HG02884 (cell line): ENCODE measurements around the gene TFIP11.

ENCODE experiments used
- ATAC-seq: cut with Tn5 transposase; IDR thresholded peaks from one replicate; pipeline ENCODE4 v1.9.1; 2021; ENCODE audit warnings: mild to moderate bottlenecking, moderate library complexity; ENCODE audit not compliant: unreplicated experiment

Gene TFIP11

DNA sequence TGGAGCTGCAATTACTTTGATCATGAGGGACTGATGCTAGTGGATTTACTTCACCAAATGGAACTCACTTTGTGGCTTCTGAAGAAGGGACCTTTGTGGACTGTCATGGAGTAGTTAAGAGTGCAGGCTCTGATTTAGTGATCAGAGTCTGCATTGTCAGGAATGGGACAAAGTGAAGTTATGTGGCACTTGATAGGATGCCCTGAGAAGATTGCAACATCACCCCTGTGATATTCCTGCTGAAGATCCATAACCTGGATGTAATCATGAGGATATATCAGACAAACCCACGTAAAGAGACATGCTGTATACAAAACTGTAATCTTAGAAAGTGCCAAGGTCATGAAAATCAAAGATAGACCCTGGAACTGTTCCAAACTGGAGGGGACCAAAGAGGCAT lies 1.6 kb upstream of the TFIP11 start:
- no peak for ATAC-seq

DNA sequence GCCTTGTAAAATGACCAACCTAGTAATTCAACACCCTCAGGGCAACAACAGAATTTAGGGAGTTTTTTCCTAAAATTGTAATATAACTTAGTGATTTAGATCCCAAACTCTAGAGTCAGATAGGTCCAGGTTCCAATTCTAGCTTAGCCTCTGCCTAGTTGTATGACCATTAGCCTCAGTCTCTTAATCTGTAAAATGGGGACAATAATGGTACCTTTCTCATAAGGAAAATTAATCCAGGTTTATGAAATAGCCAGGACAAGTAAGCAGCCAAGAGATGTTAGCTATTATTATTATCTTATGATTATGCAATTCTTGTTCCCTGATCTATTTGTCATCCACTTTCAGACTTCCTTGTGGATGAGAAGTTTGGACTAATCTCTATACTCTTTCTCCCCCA lies 4.1 kb downstream of the TFIP11 start:
- ATAC-seq: no peak

DNA sequence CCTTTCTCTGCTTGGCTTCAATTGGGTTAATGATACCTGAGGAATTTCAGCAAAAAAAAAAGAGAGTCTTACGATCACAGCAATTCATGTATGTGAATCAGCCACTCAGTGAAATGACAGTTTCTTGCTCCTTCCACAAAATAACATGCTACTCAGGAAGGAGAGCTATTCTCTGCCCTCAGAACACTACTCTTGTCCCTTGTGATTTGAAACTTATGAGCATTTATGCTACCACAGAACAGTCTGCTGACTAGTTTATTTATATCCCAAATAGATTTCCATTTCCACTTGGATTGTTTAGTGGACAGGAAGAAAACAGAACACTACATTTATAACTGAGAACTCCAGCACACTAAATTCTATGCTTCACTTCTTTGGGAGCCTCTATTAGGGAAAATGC lies 8.5 kb downstream of the TFIP11 start:
- ATAC-seq: no peak

DNA sequence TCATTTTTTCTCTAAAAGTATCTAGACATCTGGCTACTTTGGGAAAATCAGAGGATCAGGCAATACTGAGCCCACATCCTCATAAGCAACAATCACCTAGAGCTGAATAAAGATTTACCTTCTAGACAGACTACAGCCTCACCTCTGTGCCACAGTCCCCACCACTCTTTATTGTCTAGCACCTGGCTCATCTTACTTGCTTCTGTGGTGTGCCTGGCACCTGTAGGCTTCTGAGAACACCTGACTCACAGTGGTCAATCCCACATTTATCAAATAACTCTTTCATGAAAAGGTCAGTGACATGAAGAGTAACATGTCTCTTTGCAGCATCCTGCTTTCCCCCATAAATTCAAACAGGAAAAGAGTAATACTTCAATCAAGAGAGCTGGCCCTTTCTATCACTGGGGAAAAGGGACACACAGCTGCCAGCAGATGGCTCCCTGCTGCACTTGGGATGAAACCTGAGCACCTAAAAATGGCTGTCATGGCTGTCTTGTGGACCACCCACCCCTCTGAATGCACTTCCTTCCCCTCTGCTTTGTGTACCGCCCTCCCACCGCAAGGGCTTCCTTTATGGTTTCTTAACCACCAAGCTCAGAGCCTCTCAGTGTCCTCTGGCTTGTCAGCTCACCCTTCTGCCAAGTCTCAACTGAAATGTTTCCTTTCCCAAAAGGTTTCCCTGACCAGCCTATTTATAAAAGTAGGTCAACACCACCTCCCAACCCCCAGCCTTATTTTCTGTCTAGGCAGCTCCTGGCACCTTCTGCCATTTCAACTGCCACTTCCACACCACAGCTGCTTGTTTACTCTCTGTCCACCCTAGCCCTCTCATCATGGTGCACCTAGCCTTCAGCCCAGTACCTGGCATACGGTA lies 9.3 kb downstream of the TFIP11 start:
- ATAC-seq: no peak

DNA sequence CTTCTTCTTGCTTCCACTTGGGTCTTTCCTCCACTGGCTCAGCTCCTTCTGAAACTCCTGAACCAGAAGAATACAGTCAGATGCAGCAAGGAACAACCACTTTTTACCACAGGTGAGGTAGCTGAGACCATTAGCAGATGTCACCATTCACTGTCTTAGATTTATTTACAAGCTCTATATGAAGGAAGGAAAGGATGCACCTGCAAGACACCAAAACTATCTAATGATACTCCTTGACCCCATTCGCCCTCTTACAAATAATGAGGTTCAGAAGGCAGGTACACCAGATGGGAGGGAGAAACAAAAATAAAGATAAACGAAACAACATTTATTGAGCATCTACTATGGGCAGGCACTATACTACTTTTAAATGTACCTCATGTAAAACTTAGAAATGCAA lies 10.3 kb downstream of the TFIP11 start:
- ATAC-seq: no peak

DNA sequence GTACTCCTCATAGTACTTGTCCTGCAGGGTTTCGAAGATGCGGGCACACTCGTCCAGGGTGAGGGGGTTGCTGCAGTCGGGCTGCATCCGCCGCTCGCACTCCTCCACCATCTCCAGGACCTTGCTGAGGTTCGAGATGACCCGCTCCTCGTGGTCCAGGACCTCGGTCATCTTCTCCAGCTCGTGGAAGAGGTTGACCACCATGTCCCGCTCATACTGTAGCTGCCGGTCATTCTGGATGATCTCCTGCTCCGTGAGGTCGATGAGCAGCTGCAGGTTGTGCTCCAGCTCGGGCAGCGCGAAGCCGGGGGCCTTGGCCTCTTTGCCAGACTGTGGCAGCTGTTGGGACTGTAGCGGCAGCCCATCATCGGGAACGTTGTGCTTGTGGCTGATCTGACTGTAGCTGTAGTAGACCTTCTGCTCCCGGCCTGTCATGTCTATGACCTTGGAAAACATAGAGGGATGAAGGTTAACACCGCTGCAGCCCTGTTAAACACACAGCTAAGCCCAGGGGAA lies 13.0 kb downstream of the TFIP11 start:
- no peak for ATAC-seq

DNA sequence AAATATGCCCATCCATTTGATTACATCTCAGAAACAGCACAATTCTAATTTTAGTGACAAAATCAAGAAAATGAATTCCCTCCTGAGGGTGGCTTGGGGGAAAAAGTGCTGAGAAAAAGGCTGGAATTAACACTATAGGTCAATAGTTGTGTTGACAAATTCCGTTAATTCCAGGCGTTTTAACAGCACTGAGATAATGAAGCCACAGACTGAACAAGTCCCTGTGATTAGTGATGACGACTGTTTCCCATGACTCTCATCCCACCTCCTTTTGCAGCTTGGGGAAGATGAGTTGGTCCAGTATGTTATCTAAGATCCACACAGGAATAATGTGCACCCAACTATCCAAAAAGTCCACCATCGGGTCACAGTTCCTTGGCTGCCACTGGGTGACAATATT lies 15.8 kb downstream of the TFIP11 start:
- no peak for ATAC-seq

DNA sequence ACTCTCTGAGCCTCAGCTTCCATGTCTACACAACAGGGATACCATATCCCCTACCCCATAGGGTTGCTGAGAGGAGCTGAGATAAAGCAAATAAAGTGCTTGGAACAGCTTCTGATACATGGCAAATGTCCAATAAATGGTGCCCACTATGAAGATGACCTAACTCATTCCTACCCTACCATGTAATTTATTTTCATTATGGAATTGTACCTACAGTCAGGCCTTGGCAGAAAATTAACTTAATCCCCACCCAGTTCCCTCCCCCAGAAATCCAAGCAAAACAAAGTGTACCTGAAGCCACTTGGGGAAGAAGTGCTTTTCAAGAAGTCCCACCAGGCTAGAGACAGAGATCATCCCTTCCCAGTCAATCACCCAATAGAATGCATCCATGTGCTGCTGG lies 17.8 kb downstream of the TFIP11 start:
- no peak for ATAC-seq

DNA sequence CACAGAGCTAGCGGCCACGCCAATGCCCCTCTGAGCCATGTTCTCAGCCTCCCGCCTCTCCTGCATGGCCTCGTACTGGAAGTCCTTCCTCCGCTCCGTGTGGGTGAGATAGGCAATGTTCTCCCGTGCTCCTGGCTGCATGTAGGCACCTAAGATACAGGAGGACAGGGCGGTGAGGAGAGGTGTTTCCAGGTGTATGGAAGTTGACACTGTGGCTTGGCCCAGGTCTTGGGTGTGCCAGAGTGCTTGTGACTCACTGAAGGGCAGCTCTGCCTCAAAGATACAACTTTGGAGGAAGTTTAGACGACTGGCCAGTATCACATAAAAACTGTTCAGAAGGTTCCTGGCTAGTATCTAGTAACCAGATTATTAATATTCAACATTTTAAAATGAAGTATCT lies 20.1 kb downstream of the TFIP11 start:
- ATAC-seq: no peak

DNA sequence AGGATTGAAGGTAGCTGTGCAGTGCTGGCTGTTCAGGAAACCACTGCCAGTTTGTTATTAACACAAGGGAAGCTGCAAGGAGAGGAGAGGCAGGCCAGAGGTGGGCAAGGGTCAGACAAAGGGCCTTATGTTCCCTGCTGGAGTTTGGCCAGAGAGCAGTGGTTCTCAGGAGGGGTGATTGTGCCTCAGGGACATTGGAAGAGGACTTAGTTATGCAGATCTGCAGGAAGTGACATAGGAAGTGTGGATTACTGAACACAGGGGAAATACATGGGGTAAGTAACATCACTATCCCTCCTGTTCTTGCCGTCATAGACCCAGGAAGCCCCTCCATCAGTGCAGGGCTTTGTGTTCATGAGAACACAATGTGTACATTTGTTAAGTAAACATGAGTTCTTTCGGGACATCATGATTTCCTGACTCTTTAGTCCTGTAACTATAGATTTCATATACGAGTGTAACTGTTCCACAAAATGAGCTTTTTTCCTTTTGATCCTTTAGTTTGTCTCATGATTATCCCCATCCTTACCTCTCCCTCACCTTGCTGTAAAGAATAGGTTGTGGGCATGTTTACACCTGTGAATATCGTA lies 22.7 kb downstream of the TFIP11 start:
- no peak for ATAC-seq

DNA sequence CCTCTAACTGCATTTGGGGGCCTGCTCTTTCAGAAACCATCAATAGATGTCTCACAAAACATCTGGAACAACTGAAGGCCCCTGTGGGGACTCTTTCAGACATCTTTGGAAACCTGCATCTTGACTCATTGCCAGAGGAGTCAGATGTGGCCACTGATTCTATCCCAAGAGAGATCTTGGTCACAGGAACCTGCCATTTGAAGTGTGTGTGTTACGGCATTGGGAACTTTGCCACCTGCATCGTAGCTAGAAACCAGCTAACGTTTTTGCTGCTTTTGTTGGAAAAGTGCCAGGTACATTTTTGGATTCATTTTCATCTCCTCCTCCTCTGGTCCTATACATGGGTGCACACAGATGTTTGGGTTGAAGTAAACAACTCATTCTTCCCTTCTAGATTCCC lies 24.3 kb downstream of the TFIP11 start:
- ATAC-seq: no peak

DNA sequence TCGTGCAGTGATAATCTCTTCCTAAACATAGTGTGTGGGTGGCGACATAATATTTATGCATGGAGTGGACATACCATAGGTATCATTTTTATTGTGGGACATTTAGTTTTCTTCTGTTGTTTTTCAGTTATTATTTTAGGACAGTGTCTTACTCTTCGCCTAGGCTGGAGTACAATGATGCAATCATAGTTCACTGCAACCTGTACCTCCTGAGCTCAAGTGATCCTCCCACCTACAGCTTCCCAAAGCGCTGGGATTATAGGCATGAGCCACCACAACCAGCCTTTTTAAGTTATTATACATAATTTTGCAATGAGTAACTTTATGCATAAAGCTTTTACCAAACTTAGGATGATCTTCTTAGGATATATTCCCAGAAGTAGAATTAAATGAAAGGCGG lies 25.9 kb downstream of the TFIP11 start:
- no peak for ATAC-seq

DNA sequence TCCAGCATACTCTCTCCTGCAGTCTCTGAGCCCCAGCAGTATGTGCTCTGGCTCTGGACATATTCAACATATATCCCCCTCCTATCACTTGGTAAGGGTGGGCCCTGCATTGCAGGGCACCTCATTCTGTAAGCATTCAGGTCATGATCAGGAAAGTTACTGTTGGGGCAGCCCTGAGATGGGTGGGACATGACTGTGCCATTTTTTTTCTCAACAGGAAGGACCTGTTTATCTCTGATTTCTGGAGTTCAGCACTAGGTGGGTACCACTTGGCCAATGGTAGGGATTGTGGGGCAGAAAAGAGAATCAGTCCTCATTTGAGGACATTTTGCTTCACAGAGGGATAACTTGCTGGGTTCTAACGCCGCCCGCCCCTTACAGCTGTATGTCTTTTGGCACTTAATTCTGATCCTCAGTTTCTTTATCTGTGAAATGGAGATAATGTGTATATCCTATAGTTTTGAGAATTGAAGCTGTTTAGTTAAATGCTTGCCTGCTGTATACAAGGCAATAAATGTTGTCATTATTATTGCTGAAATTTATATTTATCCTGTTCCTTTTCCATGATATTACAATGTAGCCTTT lies 26.4 kb downstream of the TFIP11 start:
- ATAC-seq: no peak

DNA sequence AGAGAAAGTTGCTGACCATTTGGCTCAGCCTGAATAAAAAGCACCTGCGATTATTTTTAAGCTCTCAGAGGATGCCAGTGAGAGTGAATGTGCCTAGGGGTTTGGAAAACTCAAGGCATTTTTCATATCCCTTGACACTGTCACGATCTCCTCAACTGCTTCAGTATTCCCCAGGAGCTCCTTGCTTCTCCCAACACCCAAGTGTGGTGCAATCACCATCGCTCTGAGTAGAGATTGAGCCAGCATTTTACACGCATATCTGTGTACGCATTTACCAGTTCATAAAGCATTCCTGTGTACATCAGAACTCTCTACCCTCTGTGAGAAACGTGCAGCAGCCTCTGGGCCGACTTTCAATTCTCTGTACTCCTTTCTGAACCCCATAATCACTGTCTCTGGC lies 27.3 kb downstream of the TFIP11 start:
- no peak for ATAC-seq

DNA sequence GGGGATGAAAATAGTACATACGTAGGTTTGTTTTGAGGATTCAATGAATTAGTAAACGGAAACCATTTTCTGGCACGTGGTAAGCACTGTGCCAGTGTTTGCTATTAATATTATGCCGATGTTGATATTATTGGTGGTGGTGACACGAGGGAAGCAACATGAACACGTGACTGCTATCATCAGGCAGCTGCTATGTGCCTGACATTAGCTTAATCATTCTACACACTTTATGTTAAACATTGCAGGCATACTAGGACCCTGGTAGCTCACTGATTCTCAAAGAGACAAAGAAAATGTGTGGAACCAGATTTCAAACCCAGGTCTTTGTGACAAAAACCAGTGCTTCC lies 27.9 kb downstream of the TFIP11 start:
- no peak for ATAC-seq

DNA sequence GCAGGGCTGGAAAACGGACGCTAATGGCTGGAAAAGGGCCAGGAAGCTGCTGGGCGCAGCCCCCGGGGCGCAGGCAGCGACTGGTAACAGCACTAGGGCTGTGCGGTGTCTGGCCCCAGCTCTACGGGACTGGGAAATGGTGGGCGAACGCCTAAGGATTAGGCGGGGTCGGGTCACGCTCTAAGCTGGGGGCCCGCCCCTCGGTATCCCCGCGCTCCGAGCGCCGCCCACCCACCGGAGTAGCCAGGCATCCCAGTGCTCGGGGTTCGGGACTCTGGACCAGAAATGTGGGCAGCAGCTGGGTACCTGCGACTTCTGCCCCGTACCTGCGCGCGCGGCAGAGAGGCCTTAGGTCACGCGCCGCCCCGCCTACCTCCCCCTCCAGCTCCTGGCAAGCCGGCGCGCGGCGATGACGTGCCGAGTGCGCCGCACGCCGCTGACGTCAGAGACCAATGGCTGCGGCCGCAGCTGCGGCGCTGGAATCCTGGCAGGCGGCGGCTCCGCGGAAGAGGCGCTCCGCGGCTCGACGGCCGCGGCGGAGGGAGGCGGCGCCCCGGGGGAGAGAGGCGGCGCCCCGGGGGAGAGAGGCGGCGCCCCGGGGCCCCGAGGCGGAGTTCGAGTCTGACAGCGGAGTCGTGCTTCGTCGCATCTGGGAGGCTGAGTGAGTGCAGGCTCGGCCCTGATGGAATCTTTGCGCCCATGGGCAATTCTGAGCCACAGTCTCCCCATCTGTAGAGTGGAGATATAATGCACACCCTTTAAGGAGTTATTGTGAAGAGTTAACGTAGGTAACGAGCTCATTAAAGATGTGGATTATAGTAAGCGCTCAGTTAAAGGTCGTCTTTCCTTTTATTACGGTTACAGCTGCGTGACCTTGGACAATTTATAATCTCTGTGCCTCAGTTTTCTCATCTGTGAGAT lies 28.6 kb downstream of the TFIP11 start, which contains the start of the genes HPS4 and SRRD:
TSS of gene HPS4 (minus strand) at position 345 of the 921 bp plus-strand sequence. CDS start 2,021 bp downstream, outside the sequence.
TSS of gene SRRD (plus strand) at position 439 of the 921 bp plus-strand sequence. CDS start at position 453, 14 bp downstream.
- peak; percentile 64 for ATAC-seq

DNA sequence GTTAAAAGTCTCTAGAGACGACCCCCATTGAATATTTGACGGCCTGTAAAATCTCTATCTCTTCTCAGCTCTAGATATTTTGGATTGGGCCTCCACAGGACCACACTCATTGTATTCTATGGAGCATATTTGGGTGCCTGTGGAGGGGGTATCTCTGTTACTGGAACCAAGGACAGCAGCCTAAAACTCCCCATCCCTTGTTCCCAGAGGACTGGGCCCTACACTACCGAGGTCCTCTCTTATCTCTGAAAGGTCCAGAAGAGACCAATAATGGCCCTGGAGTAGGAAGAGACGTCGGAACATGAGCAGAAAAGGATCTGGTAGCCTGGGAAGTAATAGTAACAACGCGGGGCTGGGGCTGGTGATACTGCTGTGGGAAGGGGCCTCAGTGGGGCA lies 29.2 kb downstream of the TFIP11 start:
- ATAC-seq: no peak

DNA sequence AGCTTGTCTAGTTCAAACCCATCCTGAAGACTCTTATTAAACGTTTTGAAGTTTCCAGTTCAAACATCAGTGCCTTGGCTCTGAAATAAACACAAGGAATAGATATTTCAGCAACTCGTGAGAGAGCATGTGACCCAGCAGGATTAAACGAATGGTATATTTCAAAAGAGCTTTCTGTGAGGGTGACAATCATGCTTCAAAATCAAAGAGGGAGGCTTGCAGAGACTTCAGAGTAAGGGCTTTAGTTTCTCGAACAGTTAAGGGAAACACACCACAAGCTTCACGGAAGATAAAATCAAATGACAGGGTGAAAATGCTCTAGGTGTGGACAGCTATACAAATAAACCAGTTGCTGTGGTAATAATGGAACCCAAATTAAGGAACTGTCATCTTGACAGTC lies 30.1 kb downstream of the TFIP11 start:
- no peak for ATAC-seq

DNA sequence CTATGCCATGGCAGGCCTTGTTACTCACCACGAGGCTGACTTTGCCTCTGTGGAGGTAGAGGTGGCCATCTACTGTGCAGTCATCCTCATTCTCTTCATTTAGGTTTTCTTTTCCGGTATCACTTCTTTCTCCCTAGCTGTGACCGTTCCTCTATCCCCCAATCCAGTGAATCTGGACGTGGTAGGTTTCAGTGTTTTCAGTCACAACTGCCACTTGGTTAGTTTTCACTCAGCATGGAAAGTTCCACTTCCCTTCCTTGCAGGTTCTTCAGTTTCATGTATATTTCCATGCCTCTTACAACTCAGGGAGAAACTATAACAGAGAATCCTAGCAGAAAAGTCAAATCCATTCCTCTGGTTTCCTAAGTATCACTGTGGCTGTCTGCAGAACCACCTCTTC lies 30.6 kb downstream of the TFIP11 start:
- no peak for ATAC-seq

DNA sequence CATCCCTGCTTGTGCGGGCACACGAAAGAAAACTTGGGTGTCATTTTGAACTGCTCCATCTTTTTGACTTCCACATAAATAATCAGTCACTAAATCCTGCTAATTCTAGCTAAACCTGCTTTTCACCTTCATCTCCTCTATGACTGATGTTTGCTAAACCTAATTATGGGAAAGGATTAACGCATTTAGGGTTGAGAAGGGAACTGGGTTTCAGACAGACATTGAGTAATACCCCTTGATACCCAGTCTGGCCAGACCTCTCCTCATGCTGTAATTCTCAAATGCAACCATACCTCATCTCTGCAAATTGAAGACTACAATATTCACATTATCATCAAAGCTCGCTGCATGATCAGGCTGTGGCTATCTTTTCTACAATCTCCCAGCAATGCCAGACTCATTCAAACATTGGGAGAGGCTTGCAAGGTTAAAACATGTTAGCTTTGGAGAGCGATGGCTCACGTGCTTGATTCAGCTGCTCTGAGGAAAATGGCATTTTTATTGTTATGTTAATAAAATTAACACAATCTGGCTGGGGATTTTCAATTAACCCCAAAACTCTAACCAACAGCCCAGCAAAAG lies 31.1 kb downstream of the TFIP11 start:
- no peak for ATAC-seq

DNA sequence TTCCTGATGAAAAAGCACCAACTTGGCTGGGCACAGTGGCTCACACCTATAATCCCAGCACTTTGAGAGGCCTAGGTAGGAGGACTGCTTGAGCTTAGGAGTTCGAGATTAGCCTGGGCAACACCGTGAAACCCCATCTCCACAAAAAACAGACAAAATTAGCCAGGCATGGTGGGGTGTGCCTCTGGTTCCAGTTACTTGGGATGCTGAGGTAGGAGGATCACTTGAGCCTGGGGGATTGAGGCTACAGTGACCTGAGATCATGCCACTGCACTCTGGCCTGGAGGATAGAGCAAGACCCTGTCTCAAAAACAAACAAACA lies 31.7 kb downstream of the TFIP11 start:
- no peak for ATAC-seq
